ENCODE results near the gene HORMAD2.
A peak's percentile ranks its signal among the peaks of the same experiment; 100 is the strongest.

The HORMAD2 gene

GRCh38 chr22:30175690-30176288 lies 95.5 kb downstream of the HORMAD2 start:
- no peak for DNase-seq

- no peak for DNase-seq
Observed at GRCh38 chr22:30176431-30176830, 96.2 kb downstream of the HORMAD2 start.

DNA sequence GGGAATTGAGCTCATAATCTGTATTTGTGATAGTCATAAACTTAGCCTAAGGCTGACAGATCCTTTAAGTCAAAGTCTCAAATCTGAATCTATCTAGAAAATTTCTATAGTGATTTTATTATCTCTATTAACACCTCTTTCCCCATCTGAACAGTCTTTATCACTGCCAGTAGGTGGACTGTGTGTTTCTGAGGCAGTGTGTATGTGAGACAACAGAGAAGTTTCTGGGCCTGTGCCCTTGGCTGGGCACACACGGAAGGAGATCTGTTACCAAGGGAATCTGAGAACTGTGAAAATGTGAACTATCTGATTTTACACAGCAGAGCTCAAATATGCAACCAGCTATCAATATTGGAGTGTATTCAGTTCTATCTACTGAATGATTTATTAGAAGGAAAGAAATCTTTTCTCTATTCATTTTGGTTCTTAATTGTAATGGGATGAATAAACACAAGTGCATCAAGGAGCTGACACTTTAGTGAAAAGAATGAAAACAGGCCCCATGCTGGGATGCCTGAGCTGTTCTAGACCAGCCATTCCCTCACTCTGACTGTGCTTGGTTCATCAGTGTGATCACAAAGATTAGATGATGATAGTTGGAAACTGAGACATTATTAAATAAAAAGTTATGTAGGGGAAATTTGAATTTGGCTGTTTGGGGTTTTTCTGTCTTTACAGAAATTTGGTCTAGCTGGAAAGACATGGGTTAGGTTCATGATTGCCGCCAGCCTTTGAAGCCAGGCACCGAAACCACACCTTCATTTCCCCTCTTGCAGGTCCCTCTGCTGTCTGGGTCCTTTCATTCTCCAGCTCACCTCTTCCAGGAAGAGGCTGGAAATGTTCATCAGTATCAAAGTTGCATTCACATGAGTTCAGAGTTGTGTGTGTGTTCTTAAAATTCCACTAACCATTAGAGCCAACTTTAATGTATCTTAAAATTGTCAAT lies 98.2 kb downstream of the HORMAD2 start:
- DNase-seq: no peak

GRCh38 chr22:30180616-30181015 lies 100.4 kb downstream of the HORMAD2 start:
- no peak for DNase-seq

DNA sequence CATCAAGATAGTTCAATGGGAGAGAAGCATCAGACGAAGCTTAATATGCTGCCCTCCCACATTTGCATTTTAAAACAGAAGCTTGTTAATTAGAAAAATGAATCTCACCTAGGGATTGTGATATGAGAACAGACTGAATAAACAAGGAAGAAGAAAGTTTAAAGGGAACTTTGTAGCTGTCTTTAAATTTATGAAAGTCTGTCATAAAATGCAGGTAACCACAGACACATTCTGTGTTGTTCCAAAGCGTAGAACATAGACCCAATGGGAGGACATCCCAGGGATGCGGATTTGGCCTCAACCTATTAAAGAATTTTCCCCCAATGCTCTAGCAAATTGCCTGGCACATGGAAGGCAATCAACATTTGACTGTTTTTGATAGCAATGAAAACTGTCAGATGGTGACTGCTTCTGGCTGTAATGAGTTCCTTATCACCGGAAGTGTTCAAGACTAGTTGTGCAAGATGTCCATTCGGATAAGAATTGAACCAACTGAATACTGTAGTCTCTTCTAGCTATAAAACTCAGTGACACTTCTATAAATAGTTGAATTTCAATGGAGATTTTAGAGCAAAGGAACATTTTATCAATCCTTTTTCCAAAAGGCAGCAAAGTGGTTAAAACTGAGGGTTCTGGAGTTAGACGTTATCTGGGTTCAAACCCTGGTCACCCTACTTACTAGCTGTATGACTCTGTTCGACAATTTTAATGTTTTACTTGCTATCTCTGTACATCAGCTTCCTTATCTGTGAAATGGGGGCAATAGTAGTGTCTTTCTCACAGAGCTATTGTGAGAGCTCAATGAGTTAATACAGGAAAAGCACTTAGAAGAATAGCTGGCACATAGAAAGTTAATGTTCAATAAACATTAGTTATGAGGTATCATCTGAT lies 101.4 kb downstream of the HORMAD2 start:
- DNase-seq: no peak

- DNase-seq: no peak
Observed at GRCh38 chr22:30182350-30182745, 102.1 kb downstream of the HORMAD2 start.

DNA sequence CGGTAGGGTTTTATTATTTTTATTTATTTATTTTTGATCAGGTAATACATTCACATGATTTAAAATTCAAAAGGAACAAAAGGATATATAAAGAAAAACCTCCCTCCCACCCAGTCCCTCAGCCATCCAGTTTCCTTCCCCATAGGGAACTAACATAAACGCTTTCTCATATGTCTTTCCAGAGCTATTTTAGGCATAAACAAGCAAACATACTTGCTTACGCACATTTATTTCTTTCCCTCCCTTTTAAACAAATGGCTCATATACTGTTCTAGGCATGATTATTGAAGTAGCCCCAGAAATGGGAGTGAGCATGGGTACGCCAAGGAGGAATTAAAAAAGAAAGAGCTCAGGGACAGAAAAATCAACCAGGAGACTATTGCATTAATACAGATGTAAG lies 102.6 kb downstream of the HORMAD2 start:
- DNase-seq: no peak

GRCh38 chr22:30183271-30183670 lies 103.0 kb downstream of the HORMAD2 start:
- DNase-seq: no peak

- DNase-seq: no peak
Observed at GRCh38 chr22:30183861-30184278, 103.6 kb downstream of the HORMAD2 start.

DNA sequence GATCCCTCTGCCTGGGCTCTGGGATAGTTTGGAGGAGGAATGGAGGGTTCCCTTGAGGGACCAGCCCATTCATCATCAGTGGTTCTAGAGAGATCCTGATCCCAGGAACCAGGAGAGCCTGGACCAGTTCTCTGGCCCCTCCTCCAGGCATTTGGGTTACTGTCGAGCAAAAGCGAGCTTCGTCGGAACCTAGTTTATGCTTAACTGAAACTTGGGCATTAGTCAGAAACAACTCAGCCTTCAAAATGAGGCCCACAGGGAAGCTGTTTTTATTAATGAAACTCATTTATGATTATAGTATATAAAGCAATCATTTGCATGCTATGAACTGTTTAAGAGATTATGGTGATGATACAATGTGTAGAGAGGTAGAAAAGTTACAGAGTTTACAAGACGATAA lies 104.9 kb downstream of the HORMAD2 start:
- no peak for DNase-seq

DNA sequence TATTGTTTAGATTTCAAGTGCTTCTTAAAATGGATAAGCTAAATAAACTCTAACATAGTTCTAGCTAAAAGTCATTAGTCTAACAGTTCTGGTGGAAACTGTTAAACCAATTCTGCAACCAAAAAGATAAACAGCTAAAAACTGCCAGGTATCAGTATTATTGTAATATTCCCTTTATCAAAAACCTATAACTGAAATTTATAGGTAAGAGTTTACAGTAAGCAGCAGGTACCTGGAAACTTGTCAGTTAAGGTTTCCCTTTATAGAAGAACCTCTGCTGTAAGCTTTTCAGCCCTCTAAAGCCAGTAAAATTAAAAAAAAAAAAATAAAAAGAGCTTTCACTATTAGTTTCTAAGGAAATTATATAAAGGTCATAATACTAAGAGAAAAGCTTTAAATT lies 105.3 kb downstream of the HORMAD2 start:
- no peak for DNase-seq

DNA sequence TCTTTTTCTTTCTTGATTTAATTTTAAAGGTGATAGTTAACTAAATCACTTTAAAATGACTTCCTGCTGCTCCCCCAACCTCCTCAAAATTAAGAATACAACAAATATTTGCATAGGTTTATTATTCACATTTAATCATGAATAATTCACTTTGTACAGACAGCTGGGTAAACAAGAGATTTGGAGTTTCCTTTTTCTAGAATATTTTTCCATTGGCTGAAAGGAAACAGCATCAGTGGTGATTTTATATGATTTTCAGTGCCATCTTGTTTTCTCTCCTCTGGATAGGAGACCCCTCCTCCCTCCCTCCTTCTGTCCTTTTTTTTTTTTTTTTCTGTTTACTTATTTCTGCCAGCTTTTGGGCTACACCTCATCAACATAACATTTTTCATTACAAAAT lies 105.8 kb downstream of the HORMAD2 start:
- no peak for DNase-seq

GRCh38 chr22:30186510-30186909 lies 106.2 kb downstream of the HORMAD2 start:
- DNase-seq: no peak

GRCh38 chr22:30187094-30187493 lies 106.8 kb downstream of the HORMAD2 start:
- no peak for DNase-seq

GRCh38 chr22:30187529-30188407 lies 107.5 kb downstream of the HORMAD2 start:
- DNase-seq: peak; percentile 17

DNA sequence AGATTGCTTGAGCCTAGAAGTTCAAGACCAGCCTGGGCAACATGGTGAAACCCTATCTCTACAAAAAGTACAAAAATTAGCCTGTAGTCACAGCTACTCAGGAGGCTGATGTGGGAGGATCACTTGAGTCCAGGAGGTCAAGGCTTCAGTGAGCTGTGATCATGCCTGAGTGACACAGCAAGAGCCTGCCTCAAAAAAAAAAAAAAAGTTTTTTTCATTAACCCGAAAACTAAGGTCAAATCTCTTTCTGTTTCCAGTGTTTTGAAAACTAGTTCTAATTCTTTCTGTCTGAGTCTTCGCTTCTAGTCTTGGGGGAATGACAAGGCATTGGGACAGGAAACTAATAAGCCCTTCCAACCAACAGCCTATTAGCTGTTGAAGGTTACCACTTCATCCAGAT lies 108.6 kb downstream of the HORMAD2 start:
- DNase-seq: no peak

DNA sequence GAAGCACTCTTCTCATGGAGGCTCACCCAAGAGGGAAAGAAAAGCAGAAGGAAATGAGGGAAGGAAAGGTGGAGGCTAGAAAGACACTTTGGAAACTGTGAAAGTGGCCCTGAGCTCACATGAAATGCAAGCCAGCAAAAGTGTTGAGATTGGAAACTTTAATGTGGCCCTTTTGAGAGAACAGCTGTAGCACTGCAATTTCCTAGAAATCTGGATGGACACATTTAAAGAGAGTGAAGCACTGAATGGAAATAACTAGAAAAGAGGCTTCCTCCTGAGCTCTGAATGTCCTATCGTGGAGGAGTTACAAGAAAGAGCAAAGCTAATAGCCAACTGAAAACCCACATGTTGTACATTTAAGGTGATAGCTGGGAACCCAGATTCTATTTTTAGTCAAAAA lies 110.3 kb downstream of the HORMAD2 start:
- DNase-seq: no peak

DNA sequence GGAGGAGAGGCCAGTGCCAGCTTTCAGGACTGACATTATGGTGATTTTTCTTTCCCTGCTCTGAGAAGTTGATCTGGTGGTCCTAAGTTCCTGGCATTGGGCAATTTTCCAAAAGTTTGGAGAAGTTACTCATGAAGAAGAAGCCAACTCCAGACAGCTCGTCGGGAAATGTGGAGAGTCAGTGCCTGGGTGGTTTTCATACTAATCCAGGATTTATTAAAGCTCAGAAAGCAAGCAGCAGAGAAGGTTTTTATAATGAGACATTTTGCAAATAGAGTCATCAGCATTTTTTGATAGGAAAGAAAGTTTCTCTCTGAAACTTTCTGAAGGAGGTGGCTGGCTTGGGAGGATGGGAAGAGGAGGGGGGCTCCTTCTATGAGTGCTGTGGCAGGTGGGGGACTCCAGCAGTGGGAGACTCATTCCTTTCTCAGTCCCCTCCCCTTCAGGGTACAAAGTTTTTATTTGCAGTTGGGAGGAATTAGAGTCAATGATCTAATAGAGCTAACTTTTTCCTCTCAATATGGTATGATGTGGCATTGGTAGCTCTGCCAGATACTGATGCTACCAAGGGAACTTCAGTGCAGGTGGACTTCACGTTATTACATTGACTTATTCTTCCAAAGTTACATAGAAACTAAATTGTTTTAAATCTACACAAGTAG lies 110.9 kb downstream of the HORMAD2 start:
- DNase-seq: no peak

DNA sequence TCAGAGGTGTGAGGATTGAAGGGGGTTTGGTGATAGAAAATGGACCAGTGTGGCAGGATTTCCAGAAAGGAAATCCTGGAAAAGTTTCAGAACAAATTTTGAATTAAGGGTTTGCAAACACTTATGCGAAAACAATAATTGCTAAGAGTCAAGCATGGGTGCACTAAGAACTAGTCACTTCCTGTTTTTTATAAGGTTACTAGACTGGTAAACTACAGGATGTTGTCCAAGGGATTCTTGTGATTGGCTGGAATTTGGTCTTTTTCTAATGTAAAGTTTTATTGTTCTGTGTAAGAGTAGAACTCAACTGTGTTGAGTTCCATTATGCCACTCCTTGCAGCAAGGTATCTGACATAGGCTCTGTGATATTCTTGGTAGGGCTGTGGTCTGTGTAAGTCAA lies 112.2 kb downstream of the HORMAD2 start:
- no peak for DNase-seq

GRCh38 chr22:30193031-30193775 lies 112.9 kb downstream of the HORMAD2 start:
- no peak for DNase-seq

Data from NCI-H226 (cell line).